Activated CD4-positive, alpha-beta T cell treated with anti-CD3 and anti-CD28 coated beads, Interleukin-2, Interleukin-4, amounts not matched to agents 100 ng/mL and 50 ng/mL, durations not matched to agents 16 hours and 8 hours (primary cell): ENCODE results near the gene EPB41L4A.
"Not testable (repeated sequence)": the region's sequence is repeated elsewhere in the genome, so short reads cannot be mapped to it uniquely, and the experiment has no call there.

Source experiments
- DNase-seq: peaks from one replicate; pipeline ENCODE4 v3.0.0-alpha.2; 2020; ENCODE audit warnings: low spot score

Gene EPB41L4A

GRCh38 chr5:112419164-112419985, at the start of gene EPB41L4A:
Gene EPB41L4A, minus strand, starts transcription at chr5:112419277. Its CDS starts 238 bp downstream, at chr5:112419039.
- DNase-seq = no peak

GRCh38 chr5:112467485-112467884, 48.4 kb upstream of the EPB41L4A start:
- no peak for DNase-seq

GRCh38 chr5:112466261-112466660, 47.2 kb upstream of the EPB41L4A start:
- not testable (repeated sequence) for DNase-seq

GRCh38 chr5:112447187-112447760, 28.2 kb upstream of the EPB41L4A start:
- not testable (repeated sequence) for DNase-seq

- no peak for DNase-seq
These were observed 26.7 kb upstream of the EPB41L4A start for GRCh38 chr5:112445626-112446350.

GRCh38 chr5:112443932-112444331, 24.9 kb upstream of the EPB41L4A start:
- not testable (repeated sequence) for DNase-seq

GRCh38 chr5:112440031-112440430, 21.0 kb upstream of the EPB41L4A start:
- no peak for DNase-seq

- no peak for DNase-seq
These were observed 17.1 kb upstream of the EPB41L4A start for GRCh38 chr5:112436144-112436543.

- DNase-seq = no peak
These were observed 15.6 kb upstream of the EPB41L4A start for GRCh38 chr5:112434641-112435040.

- DNase-seq = not testable (repeated sequence)
These were observed 7.1 kb upstream of the EPB41L4A start for GRCh38 chr5:112426202-112426601.

GRCh38 chr5:112419986-112420864, 1.1 kb upstream of the EPB41L4A start:
- DNase-seq = peak; percentile 44

- DNase-seq = no peak
These were observed 366 bp downstream of the EPB41L4A start for GRCh38 chr5:112418659-112419163.

- peak; percentile 31 for DNase-seq
These were observed 982 bp downstream of the EPB41L4A start for GRCh38 chr5:112417931-112418658.

- no peak for DNase-seq
These were observed 3.5 kb downstream of the EPB41L4A start for GRCh38 chr5:112415552-112415951.

- DNase-seq = no peak
These were observed 5.5 kb downstream of the EPB41L4A start for GRCh38 chr5:112413611-112414010.

GRCh38 chr5:112412346-112412745, 6.7 kb downstream of the EPB41L4A start:
- DNase-seq = no peak

GRCh38 chr5:112411903-112412302, 7.2 kb downstream of the EPB41L4A start:
- no peak for DNase-seq

GRCh38 chr5:112407666-112408065, 11.4 kb downstream of the EPB41L4A start:
- DNase-seq = no peak

- DNase-seq = no peak
These were observed 11.8 kb downstream of the EPB41L4A start for GRCh38 chr5:112407240-112407639.

- no peak for DNase-seq
These were observed 16.0 kb downstream of the EPB41L4A start for GRCh38 chr5:112403069-112403468.

- DNase-seq = no peak
These were observed 17.2 kb downstream of the EPB41L4A start for GRCh38 chr5:112401924-112402323.
